GM19351 (cell line): ENCODE measurements around the gene SHROOM2.

ENCODE experiments used
- ATAC-seq: cut with Tn5 transposase; IDR thresholded peaks from one replicate; pipeline ENCODE4 v1.9.1; 2021; ENCODE audit warnings: mild to moderate bottlenecking, moderate library complexity; ENCODE audit not compliant: unreplicated experiment

The SHROOM2 gene

DNA sequence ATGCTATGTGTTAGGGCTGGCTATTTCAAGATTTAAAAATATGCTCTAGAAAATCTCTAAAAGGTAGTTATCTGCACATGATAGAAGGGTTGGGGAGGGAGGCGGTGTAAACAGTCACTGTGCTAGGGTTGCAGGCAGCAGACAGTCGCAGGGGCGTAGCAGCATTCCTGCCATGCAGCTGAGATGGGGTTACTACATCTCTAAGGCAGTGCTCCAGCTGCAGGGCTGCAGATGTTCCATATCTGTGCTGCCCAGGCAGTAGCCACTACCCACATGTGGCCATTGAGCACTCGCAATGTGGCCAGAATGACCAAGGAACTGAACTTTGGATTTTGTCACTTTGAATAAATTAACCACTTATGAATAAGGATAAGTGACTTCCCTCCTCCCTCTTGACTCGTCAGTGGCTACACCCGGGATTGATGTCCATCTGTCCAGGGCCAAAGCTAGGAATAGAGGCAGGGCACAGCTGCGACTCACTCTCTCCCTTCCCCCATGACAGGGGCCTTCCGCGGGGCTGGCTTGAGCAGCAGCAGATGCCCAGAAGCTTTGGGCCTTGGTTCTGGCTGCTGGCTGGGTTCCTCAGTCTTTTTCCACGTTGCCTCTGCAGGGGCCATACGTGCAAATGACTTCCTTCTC is 101.5 kb downstream of the SHROOM2 start:
- no peak for ATAC-seq

DNA sequence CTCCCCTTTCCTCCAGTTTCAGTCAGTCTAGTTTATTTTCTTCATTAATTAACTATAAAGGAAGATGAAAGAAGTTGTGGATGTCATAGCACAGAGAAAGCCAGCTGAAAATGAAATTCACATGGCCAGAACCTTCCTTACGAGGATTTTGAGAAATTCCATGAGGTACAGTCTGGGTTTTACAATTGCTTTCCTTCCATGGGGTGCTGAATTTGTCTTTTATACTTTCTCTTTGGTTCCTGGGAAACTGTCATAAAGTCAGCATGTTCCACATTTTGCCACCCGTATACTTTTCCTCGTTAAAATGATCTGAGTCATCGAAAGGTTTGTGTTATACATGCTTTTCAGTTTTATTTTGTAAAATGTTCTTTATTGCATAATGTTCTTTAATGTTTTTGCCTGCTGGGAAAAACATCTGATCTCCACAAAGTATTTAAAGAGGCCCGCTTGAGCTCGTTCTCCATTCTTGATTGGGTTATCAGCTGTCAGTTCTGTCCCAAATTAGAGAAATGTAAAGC is 102.8 kb downstream of the SHROOM2 start:
- ATAC-seq = no peak

DNA sequence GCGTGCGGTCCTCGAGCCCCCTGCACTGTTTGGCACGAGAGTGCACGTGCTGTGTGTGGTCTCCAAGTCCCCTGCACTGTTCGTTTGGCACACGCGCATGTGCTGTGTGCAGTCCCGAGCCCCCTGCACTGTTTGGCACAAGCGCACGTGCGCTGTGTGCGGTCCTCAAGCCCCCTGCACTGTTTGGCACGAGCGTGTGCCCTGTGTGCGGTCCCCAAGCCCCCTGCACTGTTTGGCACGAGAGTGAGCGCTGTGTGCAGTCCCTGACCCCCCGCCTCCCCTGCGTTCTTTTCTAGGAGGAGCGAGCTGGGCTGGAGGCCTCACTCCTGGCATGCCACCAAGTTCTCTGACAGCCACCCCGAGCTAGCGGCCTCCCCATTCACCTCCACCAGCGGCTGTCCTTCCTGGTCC is 104.5 kb downstream of the SHROOM2 start:
- ATAC-seq = no peak

DNA sequence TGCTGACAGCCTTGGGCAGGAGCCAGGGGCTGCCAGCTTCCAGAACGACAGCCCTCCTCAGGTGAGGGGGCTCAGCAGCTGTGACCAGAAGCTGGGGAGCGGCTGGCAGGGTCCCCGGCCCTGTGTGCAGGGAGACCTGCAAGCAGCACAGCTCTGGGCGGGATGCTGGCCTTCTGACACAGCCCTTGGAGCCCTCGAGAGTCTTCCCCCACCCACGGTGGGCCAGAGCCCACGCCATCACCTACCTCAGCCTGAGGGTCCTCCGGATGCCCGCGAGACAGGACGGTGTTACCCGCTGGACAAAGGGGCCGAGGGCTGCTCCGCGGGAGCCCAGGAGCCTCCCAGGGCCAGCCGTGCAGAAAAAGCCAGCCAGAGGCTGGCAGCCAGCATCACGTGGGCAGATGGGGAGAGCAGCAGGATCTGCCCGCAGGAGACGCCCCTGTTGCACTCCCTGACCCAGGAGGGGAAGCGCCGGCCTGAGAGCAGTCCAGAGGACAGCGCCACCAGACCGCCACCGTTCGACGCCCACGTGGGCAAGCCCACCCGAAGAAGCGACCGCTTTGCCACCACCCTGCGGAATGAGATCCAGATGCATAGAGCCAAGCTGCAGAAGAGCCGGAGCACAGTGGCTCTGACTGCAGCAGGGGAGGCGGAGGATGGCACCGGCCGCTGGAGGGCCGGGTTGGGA is 109.1 kb downstream of the SHROOM2 start:
- no peak for ATAC-seq

DNA sequence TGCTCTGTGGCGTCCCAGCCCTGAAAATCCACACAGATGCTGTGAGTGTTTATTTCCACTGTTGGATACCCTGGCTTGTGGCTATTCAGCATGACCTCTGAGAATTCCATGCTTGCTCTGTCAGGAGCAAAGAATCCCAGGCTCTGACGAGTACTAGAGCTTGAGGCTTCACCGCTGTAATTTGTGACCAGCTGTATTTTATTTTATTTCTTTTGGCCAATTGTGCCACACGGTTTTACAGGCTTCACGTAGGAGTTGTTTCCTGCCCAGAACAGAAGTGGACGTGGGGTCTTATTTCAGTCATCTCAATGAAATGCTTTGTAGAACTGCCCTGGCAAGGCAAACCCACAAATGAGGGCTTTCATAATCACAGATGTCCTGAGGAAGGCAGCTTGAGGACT is 111.5 kb downstream of the SHROOM2 start:
- no peak for ATAC-seq

DNA sequence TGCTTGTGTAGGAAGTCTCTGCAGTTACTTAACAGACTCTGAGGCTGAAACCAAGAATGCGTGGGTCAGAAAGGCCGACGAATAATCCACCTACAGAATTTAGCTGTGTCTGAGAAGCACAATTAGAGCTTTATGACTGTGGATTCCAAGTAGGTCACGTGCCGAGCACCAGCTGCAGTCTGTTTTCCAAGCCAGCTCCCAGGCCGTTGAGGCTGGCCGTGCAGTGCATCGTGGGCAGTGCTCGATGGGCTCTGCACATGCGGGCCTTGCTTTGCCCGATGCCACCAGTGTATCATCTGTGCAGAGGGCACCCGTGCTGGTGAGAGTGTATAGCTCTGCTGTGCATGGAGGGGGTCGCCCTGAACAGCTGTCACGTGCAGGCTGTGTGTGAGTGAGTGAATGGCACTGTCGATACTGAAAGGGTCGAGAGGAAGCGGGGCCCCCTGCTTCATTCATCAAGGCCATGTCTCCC is 113.4 kb downstream of the SHROOM2 start:
- ATAC-seq = peak; percentile 81

DNA sequence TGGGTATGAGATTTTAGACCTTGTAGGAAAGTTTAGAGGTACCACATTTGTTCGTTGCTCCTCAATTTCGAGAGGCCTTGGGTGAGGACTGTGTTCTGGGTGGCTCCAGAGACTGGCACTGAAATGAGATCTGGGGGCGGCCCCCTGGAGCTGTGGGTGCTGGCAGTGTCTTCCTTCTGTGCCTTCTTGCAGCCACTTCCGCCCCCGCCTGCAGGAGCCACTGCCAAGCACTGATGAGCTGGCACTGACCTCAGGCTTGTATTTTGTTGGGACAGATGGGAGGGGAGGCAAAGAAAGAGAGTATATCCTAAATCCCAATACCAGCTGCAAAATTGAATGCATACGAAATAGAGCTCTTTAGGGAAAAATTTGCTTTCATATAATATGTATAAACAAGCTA is 116.4 kb downstream of the SHROOM2 start:
- no peak for ATAC-seq

DNA sequence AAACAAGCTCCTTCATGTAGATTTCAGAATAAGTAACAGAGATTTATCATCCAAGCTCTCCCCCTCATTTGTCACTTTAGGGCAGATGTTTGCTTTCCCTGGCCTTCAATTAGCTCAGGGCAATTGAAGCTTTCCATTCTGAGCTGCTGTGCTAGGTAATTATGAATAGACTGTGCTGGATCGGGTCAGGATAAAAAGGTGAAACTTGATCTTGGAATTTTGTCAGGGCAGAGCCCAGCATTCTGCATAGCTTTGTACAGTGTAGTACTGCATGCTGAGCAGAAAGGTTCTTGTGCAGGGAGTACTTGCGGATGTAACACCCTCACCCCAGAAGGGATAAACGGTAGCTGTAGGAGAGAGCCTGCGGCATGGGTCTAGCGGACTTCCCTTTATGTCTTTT is 116.9 kb downstream of the SHROOM2 start:
- no peak for ATAC-seq

DNA sequence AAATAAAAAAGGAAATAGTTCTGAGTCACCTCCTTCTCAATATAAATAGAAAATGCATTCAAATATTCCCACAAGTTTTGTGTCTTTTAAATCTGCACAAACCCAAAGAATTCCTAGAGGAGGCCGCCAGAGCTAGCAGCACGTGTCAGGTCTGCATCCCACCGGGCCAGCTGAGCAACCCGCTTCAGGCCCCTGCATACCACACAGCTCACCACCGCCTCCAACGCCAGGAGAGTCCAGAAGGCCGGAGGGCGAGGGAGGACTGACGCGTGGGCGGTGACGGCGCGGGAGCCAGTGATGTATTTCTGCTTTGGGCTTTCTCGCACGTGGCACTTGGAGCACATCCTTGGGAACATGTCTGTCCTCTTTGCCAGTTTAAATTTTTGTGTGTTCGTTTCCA is 119.1 kb downstream of the SHROOM2 start:
- no peak for ATAC-seq

DNA sequence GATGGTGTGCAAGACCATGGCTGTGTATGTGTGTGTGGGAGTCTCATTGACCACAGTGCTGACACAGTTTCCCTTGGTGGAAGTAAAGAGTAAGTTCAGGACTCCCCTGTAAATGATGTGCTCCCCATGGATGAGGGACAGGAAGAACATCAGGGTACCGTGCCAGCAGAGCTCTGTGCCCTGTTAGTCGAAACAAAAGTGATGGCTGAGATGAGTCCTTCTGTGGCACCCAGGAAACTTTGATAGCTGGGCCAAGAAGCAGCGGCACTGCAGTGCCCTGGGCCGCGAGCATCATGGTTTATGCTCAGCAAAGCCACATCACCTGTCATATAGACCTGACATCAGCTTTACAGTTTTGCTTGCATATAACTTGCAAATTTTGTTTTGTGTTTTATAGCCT is 119.5 kb downstream of the SHROOM2 start:
- ATAC-seq = no peak

DNA sequence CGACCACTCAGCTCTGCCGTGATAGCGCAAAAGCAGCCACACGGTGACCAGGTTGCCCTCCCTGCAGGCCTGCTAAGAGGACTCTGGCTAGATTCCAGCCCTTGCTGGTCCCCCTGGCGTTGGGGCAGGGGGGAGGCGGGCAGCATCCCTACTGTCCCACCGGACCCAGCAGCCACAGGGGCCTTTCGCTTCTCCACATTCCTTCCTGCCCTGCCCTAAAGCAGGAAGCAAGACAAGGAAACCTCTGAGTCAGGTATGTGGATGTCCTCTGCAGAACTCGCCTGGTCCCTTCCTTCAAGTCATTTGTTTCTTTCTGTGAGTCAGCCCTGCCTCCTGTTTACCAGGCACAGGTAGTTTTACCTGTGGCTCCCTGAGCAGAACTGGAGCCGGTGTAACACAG is 120.7 kb downstream of the SHROOM2 start:
- no peak for ATAC-seq

DNA sequence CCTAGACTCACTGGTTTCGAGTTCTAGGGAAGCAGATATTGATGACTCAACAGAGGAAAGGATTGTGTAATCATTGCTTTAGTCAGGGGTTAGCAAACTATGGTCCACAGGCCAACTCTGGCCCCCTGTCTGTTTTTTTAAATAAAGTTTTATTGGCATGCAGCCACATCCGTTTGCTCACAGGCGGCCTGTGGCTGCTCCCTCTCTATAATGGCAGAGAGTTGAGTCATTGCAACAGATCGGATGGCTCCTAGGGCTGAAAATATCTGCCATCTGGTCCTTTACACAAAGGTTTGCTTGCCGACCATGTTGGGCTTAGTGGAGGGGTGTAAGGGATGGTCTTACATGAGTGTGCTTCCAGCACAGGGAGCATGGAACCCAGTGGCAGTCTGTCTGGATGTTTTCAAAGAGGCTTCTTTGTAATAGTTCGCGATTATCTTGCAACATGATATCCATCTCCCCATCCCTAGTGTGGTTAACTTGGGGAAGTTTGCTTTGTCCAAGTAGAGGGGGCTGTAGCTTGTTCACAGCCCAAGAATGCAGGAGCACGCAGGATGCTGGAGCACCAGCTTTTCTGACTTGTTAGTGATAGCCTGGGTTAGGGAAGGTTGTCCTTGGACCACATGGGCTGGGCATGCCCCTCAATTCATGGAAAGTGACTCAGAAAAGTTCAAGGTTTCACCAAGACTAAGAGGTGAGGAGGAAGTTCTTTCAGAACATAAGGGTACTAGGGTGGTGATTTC is 121.6 kb downstream of the SHROOM2 start:
- ATAC-seq = no peak

DNA sequence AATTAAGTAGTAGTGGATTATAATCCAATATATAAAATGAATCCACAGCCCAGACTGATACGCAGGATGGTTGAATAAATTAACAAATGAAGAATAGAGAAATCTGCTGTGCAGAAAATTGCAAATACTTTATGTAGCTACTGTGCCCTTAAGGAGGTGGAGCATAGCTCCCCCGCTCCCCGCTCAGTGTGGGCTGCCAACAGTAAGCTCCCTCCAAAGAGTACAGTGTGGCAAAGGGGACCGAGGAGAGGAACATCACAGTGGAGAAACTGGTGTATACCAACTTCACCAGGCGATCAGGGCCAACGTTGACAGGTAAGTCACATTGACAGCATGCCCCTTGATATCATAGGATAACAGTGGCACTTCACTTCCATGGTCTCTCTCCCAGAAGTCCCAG is 123.0 kb downstream of the SHROOM2 start:
- ATAC-seq = no peak

DNA sequence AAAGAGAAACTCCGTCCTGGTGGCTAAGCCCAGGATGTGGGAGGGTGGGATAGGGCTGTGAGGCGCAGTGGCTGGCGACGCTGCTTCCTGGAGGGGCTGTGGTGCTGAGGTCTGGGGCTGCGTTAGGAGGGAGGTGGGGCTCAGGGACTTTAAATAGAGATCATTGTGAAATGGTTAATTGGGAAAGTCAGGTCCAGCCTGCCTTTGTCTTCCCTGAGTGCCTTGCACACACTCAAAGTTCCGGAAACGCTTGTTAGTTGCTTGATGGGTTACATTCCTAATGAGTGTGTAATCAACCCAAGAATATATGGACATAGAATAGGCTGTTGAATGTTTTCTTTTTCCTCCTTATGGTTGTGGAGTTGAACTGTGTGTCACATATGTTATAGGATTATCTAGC is 125.3 kb downstream of the SHROOM2 start:
- ATAC-seq = no peak

DNA sequence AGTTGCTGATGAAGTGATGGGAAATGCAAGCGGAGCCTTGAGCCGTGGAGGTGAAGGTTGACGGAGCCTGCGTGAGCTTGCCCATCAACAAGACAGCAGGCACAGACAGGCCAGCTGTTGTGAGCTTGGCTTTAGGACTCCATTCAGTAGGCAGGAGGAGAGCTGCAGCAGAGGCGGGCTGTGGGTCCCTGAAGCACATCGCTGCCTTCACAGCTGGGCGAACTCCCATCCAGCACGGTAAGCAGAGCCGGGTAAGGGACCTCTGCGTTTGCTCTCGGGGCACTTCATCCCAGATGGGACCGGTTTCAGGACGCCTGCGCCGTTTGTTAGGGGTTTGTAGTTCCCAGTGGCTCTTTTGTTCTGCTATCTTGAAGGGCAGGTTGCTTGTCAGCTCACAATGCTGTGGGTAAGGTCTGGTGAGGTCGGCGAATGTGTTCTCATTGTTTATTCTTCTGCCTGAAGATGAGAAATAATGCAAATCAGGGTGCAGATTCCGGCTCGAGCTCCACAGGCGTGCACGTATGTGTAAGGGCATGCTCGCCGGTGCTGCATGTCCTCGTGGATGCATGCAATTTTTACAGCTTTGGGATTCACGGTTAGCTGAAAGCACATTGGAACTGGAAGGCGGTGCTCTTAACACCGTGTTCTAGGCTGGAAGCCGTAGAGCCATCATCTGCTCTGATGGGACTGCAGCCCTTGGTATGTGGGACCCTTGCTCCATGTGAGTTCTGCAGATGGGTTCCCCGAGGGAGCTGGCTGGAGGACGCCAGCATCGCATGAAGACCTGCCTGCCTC is 126.3 kb downstream of the SHROOM2 start:
- ATAC-seq = no peak

DNA sequence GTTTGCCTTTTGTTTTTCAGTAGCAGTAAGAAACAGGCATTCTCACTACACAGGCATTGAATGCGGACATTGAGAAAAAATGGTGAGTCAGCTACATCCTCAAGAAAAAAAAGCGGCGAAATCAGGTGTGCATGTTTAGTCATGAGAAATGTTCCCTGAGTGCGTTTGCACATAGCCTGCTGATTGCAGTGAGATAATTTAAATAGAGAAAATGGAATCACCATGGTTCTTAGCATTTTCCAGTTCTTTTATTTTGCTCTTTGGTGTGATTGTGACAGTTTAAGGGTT is 126.9 kb downstream of the SHROOM2 start:
- ATAC-seq = no peak

DNA sequence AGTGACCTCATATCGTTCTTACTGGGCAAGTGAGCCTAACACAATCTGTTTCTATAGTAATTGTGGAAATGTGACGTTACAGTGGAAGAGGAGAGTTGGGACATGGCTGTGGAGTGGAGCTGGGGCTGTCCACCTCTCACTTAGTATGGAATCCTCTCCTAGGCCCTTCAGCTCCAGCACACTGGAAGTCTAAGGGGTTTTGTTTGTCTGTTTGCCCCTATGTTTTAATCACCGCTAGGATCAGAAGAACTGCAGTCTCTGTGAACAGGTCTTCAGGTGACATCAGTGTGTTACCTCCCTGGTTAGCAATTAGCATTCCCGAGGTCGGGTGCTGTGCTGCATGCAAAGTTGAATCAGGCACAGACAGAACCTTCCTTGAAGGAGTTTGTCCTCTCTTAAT is 131.6 kb downstream of the SHROOM2 start:
- no peak for ATAC-seq

DNA sequence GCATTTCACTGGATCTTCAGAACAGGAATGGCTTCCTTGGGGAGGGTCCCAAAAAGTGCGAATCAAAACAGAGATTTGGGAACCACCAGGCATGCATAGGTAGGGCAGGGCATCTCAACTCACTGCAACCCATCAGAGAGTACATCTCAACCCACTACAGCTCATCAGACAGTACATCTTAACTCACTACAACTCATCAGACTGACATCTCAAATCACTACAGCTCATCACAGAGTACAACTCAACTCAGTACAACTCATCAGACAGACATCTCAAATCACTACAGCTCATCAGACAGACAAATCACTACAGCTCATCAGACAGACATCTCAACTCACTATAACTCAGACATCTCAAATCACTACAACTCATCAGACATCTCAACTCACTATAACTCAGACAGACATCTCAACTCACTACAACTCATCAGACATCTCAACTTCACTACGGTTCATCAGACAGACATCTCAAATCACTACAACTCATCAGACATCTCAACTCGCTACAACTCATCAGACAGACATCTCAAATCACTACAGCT is 133.5 kb downstream of the SHROOM2 start:
- ATAC-seq = no peak

DNA sequence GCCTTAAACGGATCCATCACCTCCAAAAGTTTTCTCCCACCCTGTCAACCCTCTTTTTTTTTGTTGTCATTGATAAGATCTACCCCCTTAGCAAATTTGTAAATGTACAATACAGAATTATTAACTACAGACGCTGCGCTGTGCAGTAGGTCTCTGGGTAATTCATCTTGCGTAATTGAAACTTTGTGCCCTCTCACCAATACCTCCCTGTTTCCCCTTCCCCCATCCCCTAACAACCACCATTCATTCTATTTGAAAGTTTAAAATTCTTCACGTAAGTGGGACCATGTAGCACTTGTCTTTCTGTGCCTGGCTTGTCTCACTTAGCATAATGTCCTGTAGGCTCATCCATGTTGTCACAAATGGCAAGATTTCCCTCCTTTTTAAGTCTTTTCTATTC is 135.2 kb downstream of the SHROOM2 start:
- ATAC-seq = no peak

DNA sequence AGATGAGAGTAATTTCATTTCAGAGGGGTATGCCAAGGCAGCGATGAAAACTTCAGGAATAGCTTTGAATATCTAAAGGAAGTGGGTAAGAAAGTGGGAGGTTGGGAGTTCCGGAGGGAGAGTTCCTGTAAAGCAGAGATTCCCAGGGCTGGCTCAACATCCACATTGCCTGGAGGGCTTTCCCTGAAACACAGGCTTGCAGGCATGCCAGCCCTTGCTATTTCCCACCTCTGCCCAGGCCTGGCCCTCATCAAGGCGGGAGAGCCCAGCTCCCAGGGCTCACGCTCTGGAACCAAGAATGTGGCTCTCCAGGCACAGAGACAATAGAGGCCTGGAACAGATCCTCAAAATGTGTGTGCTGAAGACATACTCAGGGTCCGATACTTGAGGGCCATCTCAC is 137.1 kb downstream of the SHROOM2 start:
- ATAC-seq = no peak

DNA sequence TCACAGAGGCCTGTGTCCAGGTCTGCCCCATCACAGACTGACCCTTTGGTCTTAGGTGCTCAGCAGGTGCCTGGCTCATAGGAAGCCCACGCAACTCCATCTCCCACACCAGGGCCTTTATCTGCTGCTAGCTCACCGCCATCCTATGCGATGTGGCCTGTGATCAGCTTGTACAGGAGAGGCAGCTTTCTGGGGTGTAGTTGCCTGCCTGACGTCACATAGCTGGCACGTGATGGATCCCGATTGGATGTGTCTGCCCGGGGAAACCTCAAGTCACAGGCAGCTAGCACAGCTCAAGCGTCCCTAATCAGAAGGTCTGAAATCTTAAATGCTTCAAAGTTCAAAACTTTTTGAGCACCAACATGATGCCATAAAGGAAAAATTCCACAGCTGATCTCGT is 139.8 kb downstream of the SHROOM2 start:
- ATAC-seq = no peak
